Ishikawa (cell line): Measurements from ENCODE around the gene HARS1.

Experiments
- CEBPB ChIP-seq: IDR thresholded peaks from 2 replicates; pipeline ENCODE4 v1.6.1; 2012
- CREB1 ChIP-seq: IDR thresholded peaks from 2 replicates; pipeline ENCODE4 v1.6.1; 2012; ENCODE audit warnings: low read depth
- EGR1 ChIP-seq: IDR thresholded peaks from 2 replicates; pipeline ENCODE4 v1.6.1; 2012
- EP300 ChIP-seq: IDR thresholded peaks from 2 replicates; pipeline ENCODE4 v1.6.1; 2012; ENCODE audit warnings: borderline replicate concordance
- FOXM1 ChIP-seq: IDR thresholded peaks from 2 replicates; pipeline ENCODE4 v1.6.1; 2012; ENCODE audit warnings: low read depth, borderline replicate concordance
- MAX ChIP-seq: IDR thresholded peaks from 2 replicates; pipeline ENCODE4 v1.6.1; 2012
- NFIC ChIP-seq: IDR thresholded peaks from 2 replicates; pipeline ENCODE4 v1.6.1; 2012
- RAD21 ChIP-seq: IDR thresholded peaks from 2 replicates; pipeline ENCODE4 v1.6.1; 2012; ENCODE audit warnings: low read depth
- TAF1 ChIP-seq: IDR thresholded peaks from 2 replicates; pipeline ENCODE4 v1.6.1; 2012; ENCODE audit warnings: low read depth, mild to moderate bottlenecking
- TCF12 ChIP-seq: IDR thresholded peaks from 2 replicates; pipeline ENCODE4 v1.6.1; 2012; ENCODE audit warnings: low read depth
- TEAD4 ChIP-seq: IDR thresholded peaks from 2 replicates; pipeline ENCODE4 v1.6.1; 2012
- YY1 ChIP-seq: IDR thresholded peaks from 2 replicates; pipeline ENCODE4 v1.6.1; 2012; ENCODE audit warnings: low read depth
- ZBTB7A ChIP-seq: IDR thresholded peaks from 2 replicates; pipeline ENCODE4 v1.6.1; 2012; ENCODE audit warnings: low read depth
- TF ChIP-seq, protein P1 (sequence below): IDR thresholded peaks from 2 replicates; pipeline ENCODE4 v1.6.1; 2012; ENCODE audit warnings: low read depth, mild to moderate bottlenecking
- TF ChIP-seq, protein P2 (sequence below): IDR thresholded peaks from 2 replicates; pipeline ENCODE4 v1.6.1; 2012

Gene HARS1

GRCh38 chr5:140707812-140708211, 16.6 kb upstream of the HARS1 start:
- no peak for TF ChIP-seq MAX
- TF ChIP-seq EGR1: no peak
- TF ChIP-seq, protein P1, sequence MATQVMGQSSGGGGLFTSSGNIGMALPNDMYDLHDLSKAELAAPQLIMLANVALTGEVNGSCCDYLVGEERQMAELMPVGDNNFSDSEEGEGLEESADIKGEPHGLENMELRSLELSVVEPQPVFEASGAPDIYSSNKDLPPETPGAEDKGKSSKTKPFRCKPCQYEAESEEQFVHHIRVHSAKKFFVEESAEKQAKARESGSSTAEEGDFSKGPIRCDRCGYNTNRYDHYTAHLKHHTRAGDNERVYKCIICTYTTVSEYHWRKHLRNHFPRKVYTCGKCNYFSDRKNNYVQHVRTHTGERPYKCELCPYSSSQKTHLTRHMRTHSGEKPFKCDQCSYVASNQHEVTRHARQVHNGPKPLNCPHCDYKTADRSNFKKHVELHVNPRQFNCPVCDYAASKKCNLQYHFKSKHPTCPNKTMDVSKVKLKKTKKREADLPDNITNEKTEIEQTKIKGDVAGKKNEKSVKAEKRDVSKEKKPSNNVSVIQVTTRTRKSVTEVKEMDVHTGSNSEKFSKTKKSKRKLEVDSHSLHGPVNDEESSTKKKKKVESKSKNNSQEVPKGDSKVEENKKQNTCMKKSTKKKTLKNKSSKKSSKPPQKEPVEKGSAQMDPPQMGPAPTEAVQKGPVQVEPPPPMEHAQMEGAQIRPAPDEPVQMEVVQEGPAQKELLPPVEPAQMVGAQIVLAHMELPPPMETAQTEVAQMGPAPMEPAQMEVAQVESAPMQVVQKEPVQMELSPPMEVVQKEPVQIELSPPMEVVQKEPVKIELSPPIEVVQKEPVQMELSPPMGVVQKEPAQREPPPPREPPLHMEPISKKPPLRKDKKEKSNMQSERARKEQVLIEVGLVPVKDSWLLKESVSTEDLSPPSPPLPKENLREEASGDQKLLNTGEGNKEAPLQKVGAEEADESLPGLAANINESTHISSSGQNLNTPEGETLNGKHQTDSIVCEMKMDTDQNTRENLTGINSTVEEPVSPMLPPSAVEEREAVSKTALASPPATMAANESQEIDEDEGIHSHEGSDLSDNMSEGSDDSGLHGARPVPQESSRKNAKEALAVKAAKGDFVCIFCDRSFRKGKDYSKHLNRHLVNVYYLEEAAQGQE: no peak
- no peak for TF ChIP-seq TCF12
- TF ChIP-seq EP300: no peak
- TF ChIP-seq TAF1: no peak
- no peak for TF ChIP-seq CREB1
- TF ChIP-seq NFIC: no peak
- TF ChIP-seq RAD21: no peak
- TF ChIP-seq FOXM1: no peak
- TF ChIP-seq CEBPB: no peak
- TF ChIP-seq, protein P2, sequence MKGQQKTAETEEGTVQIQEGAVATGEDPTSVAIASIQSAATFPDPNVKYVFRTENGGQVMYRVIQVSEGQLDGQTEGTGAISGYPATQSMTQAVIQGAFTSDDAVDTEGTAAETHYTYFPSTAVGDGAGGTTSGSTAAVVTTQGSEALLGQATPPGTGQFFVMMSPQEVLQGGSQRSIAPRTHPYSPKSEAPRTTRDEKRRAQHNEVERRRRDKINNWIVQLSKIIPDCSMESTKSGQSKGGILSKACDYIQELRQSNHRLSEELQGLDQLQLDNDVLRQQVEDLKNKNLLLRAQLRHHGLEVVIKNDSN: no peak

DNA sequence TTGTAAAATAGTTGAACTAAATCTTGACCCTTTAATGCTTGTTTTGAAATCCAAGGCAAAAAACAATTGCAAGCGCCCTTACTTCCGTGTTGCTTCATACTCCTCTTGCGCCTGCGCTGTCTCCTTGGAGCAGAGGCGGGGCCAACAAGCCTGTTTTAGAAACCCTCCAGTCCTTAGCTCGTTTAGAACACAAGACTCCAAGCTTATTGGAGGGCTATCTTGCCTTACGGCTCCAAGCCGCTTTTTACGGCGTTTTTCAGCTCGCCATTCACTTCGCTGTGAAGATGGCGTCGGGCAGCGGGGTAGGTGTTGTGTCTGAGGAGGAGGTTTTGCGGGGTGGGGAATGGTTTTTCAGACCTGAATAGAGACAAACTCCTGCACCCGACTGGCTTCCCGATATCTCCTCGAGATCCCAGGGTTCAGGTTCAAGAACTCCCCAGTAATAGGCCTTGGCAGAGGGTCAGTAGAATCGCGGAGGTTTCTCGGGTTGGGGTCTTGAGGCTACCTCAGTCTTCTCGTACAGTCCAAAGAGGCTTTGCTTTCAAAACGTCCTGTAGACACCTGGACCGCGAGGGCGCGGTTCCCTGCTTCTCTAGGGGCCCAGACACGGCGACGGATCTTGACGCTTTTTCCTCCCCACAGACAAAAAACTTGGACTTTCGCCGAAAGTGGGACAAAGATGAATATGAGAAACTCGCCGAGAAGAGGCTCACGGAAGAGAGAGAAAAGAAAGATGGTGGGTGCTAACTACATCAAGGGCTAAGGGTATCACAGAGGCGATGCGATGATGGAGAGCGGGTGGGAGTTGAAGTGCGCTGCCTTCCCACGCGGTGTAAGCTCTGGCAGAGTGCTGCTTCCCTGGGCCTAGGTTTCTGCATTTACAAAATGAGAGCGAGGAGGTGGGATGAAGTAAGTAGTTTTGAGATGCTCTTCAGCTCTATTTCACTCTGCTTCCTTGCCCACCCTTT, 9.3 kb upstream of the HARS1 start, which contains the start of gene ZMAT2:
Gene ZMAT2, plus strand, starts transcription at position 271 of the 968 bp plus-strand sequence. Its CDS starts 14 bp downstream, at position 285.
- TF ChIP-seq CREB1 (peak; percentile 71), CEBPB (peak; percentile 72; the same call in 1 of the 2 replicates), YY1 (peak; percentile 98), MAX (no peak), TCF12 (0 out of 2 replicates have a peak, but pooled peaks have one; percentile 17), NFIC (0 out of 2 replicates have a peak, but pooled peaks have one; percentile 14), FOXM1 (peak; percentile 77; the same call in 1 of the 2 replicates), TEAD4 (peak; percentile 16; the same call in 1 of the 2 replicates), TAF1 (peak; percentile 96), EP300 (no peak), RAD21 (no peak), EGR1 (peak; percentile 34; the same call in 1 of the 2 replicates), ZBTB7A (no peak)
- TF ChIP-seq, protein P1: no peak; the same call in 1 of the 2 replicates

DNA sequence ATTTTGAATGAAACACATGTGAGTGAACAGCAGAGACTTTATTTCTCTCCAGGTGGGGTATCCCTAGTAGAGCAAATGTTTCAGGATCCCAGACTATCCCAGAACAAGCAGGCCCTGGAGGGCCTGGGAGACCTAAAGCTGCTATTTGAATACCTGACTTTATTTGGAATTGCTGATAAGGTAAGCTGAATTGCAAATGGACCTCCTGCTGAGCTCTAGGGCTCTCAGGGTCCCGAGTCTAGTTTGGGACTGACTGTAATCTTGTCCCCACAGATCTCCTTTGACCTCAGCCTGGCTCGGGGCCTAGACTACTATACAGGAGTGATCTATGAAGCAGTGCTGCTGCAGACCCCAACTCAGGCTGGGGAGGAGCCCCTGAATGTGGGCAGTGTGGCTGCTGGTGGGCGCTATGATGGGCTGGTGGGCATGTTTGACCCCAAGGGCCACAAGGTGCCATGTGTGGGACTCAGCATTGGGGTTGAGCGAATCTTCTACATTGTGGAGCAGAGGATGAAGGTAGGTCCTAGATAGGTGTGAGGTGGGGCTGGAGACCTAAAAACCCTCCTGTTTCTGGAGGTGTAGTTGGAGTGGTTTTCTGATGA, 5.8 kb upstream of the HARS1 start:
- TF ChIP-seq TAF1: no peak
- no peak for TF ChIP-seq TEAD4
- no peak for TF ChIP-seq CREB1
- no peak for TF ChIP-seq ZBTB7A
- no peak for TF ChIP-seq CEBPB
- no peak for TF ChIP-seq EP300
- no peak for TF ChIP-seq EGR1
- TF ChIP-seq, protein P1: no peak
- no peak for TF ChIP-seq NFIC
- TF ChIP-seq FOXM1: no peak
- no peak for TF ChIP-seq YY1
- TF ChIP-seq, protein P2: no peak
- TF ChIP-seq MAX: no peak
- no peak for TF ChIP-seq TCF12
- no peak for TF ChIP-seq RAD21
